ENCODE data around the gene GPAM. TPM values are rescaled to one million over a fixed set of nuclear protein-coding genes. Genes with fewer than 3 reads are reported as not detected.

Gene GPAM
- total and polyA plus RNA-seq, 8 donors, result 1.2 to 14.0 (median 3.0) TPM

GRCh38 chr10:112126172-112126571 lies 57.4 kb downstream of the GPAM start:
- Histone ChIP-seq H3K36me3 (no peaks in the 10 kb centered on the region), H3K4me3 (no peak overlapping the region), H3K27ac (no peak overlapping the region), H3K27me3 (no peaks in the 10 kb centered on the region), H3K4me1 (no peaks in the 10 kb centered on the region), H3K9me3 (no peaks in the 10 kb centered on the region)
- no peak for DNase-seq
- intact Hi-C loops (cut with DNase I; ENCODE audit: low total_unique reads), result no loop called here
- 74 to 81% (median 78%) methylated on average over 5 of the region's 5 CpGs for WGBS, 5 donors
- TF ChIP-seq CTCF (IDR thresholded peaks at IDR 0.05), result no peak
- no peak for TF ChIP-seq POLR2AphosphoS5 (IDR thresholded peaks at IDR 0.05)
- no peak for TF ChIP-seq EP300 (IDR thresholded peaks at IDR 0.05)
- no peak for TF ChIP-seq POLR2A (IDR thresholded peaks at IDR 0.05)

- Histone ChIP-seq H3K4me1 (no peaks in the 10 kb centered on the region), H3K9me3 (no peaks in the 10 kb centered on the region), H3K36me3 (no peaks in the 10 kb centered on the region), H3K27me3 (no peaks in the 10 kb centered on the region), H3K27ac (no peak overlapping the region), H3K4me3 (no peak overlapping the region)
- 68 to 91% (median 77%) methylated on average over 3 of the region's 3 CpGs for WGBS, 5 donors
- intact Hi-C loops (cut with DNase I; ENCODE audit: low total_unique reads), result no loop called here
- no peak for DNase-seq
- TF ChIP-seq CTCF (IDR thresholded peaks at IDR 0.05) (no peak), POLR2A (IDR thresholded peaks at IDR 0.05) (no peak), POLR2AphosphoS5 (IDR thresholded peaks at IDR 0.05) (no peak), EP300 (IDR thresholded peaks at IDR 0.05) (no peak)
These were observed 58.7 kb downstream of the GPAM start for GRCh38 chr10:112124866-112125265.

GRCh38 chr10:112122827-112123226 lies 60.7 kb downstream of the GPAM start:
- no peaks in the 10 kb centered on the region for H3K27me3 ChIP-seq
- no peak overlapping the region for H3K27ac ChIP-seq
- no peaks in the 10 kb centered on the region for H3K4me1 ChIP-seq
- intact Hi-C loops (cut with DNase I; ENCODE audit: low total_unique reads), result no loop called here
- no peaks in the 10 kb centered on the region for H3K9me3 ChIP-seq
- H3K4me3 ChIP-seq, result no peak overlapping the region
- no peak for TF ChIP-seq POLR2A (IDR thresholded peaks at IDR 0.05)
- TF ChIP-seq EP300 (IDR thresholded peaks at IDR 0.05), result no peak
- TF ChIP-seq POLR2AphosphoS5 (IDR thresholded peaks at IDR 0.05), result no peak
- TF ChIP-seq CTCF (IDR thresholded peaks at IDR 0.05), result no peak
- H3K36me3 ChIP-seq, result no peaks in the 10 kb centered on the region
- 64 to 71% (median 68%) methylated on average over 4 of the region's 4 CpGs for WGBS, 5 donors
- no peak for DNase-seq

- no peaks in the 10 kb centered on the region for H3K9me3 ChIP-seq
- WGBS, 5 donors, result 84 to 91% (median 87%) methylated on average over 4 of the region's 4 CpGs
- no peak overlapping the region for H3K27ac ChIP-seq
- no peak for DNase-seq
- TF ChIP-seq CTCF (IDR thresholded peaks at IDR 0.05) (no peak), EP300 (IDR thresholded peaks at IDR 0.05) (no peak), POLR2A (IDR thresholded peaks at IDR 0.05) (no peak), POLR2AphosphoS5 (IDR thresholded peaks at IDR 0.05) (no peak)
- intact Hi-C loops (cut with DNase I; ENCODE audit: low total_unique reads), result no loop called here
- no peak overlapping the region for H3K4me3 ChIP-seq
- no peaks in the 10 kb centered on the region for H3K4me1 ChIP-seq
- no peaks in the 10 kb centered on the region for H3K36me3 ChIP-seq
- H3K27me3 ChIP-seq, result no peaks in the 10 kb centered on the region
These were observed 63.1 kb downstream of the GPAM start for GRCh38 chr10:112120491-112120890.
